ENCODE data around the gene KCNAB1.
"Not testable (repeated sequence)": the region's sequence is repeated elsewhere in the genome, so short reads cannot be mapped to it uniquely, and the experiment has no call there.

Gene KCNAB1

DNA sequence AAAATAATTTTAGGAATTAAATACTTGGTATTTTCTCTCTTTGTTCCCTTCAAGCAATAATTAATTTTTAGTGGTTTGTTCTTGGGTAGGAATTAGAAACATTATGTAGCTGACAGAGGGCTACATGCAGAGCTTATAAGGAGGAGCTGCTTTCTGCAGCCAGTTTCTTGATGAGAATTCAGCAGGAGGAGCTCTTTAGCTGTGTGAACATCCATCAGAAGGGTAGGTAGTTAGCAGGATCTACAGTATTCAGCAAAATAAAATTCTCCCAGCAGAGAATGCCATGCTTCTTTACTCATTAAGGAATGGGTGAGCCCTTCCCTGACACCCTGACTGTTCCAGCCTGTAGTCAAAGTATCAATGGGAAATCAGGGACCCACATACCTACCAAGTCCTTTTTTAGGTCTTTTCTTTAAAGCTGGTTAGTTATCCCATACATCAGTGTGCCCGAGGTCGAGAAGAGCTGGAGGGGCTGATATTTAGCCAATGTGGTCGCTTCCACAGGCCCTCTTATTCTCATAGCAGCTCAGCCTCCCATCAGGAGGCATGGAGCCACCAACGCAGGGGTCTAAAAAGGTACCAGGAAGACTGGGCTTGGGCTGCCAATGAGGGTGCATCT, 54.0 kb downstream of the KCNAB1 start:
- no peak overlapping the region for H3K4me3 ChIP-seq (ENCODE audit: low read depth, low read length)

DNA sequence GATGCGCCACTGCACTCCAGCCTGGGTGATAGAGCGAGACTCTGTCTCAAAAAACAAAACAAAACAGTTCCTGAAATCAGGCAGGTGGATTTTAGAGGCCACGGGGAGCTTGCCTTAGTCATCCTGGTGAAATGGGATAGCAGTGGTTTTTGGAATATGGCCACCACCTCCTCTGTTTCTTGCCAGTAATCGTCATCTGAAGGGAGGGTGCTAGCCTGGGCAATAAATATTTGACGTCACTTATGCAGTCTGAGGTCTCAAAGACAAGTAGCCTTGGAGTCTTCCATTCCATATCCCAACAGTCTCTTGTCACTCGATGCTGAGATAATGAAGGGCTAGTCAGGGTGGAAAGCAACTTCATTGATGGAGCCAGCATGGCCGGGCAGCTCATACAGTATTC, 55.2 kb downstream of the KCNAB1 start:
- H3K4me3 ChIP-seq (ENCODE audit: low read depth, low read length): no peak overlapping the region

DNA sequence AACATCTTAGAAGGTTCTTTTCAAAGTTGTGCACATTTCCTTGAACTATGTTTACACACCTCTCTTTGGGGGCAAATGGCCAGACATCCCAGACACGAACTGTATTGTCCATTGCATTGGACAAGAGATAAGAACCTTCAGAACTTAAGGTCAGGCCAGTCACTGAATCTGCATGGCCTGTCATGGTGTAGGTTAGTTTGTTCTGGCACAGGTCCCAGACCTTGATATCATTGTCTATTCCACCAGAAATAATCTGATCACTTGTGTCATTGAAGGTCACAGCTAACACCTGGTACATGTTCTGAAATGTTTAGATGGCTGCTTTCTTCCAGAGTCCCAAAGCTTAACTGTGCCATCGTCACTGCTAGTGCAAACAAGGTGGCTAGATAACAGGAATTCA, 55.7 kb downstream of the KCNAB1 start:
- no peak overlapping the region for H3K4me3 ChIP-seq (ENCODE audit: low read depth, low read length)

DNA sequence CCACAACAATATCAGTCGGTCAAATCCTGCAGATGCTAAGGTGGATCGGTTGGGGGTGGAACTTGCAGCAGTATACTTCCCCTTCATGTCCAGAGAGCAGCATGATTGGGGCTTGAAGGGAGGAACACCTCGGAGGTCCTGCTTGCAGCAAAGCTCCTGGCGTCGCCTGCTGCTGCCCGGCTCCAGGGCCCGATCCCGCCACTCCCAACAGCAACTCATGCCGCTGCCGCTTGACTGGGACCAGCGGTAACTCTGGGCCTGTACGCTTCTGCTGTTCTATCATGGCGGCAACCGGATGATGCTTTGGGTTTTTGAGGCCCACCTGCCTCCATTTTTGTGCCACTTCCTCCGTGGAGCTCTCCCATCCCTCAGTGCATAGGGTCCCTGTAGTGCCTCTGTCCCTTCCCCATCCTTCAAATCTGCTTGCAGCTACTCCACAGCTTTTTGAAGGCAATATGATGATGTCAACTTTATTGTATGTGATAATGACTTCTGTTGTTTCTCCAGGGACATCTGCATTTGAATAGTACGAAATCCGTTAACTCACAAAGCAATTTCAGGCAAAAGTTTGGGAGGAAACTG, 56.3 kb downstream of the KCNAB1 start:
- H3K4me3 ChIP-seq (ENCODE audit: low read depth, low read length): no peak overlapping the region

DNA sequence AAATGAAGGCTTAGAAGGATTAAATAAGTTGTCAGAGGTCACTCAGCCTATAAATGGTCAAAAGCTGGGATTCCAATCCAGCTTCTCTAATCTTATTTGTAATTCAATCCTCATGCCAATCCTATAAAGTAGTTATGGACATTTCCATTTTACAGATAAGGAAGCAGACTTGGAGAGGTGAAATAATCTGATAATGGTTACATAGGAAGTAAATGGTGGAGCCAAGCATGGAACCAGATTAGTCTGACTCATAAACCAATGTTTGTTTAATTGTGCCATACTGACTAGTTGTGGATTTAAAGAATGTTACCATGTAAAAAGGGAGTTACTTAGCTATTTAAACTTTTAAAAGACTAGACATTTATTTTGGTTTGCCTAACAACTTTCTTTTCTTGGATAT, 59.7 kb downstream of the KCNAB1 start:
- no peak overlapping the region for H3K4me3 ChIP-seq (ENCODE audit: low read depth, low read length)

DNA sequence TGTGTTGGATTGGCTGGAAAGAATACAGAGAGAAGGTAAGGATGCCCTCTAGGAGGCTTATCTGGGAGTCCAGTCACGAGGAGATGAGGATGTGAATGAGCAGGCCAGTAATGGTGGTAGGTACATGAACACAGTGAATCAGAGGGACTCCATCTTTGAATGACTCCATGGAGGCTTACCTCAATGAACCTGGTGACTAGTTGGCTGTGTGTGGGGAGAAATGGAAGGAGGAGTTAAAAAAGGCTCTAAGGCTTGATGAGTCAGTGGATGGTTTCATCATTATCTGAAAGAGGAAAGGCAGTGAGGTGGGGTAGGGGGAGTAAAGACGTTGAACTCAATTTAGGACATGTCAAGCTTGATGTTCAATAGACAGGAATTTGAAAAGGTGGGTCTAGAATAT, 61.1 kb downstream of the KCNAB1 start:
- no peak overlapping the region for H3K4me3 ChIP-seq (ENCODE audit: low read depth, low read length)

DNA sequence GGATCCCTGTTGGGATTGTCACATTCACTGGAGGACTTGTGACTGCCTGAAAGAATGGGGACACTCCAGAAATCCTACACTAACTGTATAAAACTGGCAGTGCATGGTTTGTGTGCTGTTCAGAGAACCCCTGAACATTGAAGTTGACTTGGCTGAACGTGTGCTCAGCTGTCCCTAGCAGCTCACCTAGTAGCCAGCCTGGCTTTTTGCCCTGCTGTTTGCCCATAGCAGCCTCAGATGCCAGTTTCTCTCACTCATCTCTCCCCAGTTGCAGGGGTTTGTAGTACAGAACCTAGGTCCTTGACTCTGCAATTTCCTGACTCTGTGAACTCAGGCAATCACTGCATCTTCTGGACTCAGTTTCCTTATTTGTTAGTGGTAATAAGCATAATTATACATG, 63.0 kb downstream of the KCNAB1 start:
- H3K4me3 ChIP-seq (ENCODE audit: low read depth, low read length): no peak overlapping the region

DNA sequence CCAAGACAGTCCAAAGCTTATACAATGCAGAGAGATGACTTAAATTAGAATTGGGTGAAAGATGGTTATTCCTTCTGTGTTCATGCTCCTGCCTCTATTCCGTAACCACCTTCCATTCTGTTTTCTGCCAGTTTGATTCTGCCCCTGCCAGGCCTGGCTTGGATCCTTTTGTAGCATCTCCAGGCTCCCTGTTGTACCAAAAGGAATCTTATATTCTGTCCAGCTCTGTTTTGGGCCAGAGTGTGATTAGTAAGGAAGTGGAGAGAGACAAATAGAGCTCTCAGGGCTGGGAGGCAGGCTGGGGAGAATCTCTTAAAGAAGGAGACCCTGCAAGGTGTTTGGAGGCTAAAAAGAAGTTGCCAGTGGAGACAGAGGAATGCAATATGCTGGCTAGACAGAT, 63.8 kb downstream of the KCNAB1 start:
- H3K4me3 ChIP-seq (ENCODE audit: low read depth, low read length): no peak overlapping the region

DNA sequence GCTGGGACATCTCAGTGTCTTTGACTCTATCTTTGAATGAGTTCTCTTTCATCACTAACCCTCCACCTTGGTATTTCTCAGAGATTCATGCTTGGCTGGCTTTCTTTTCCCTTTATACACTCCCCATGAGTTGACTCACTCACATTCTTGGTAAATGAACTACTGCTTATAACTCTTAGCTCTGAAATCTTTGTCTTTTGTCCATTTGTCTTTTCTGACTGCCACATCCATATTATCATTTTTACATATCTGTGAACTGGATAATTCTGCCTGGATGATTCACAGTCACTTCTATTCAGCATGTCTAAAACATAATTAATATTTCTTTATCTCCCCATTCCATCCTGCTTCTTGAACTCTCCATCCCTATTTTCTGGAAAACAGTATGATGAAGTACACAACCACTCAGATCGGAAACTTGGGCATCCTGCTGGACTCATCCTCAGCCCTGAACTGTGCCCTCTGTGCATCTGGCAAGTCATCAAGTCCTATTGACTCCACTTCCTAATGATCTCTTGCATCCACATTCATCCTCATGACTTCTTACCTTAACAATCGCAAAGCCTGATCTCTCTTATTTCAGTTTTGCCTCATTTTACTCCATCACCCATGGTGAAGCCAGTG, 66.9 kb downstream of the KCNAB1 start:
- H3K4me3 ChIP-seq (ENCODE audit: low read depth, low read length): no peak overlapping the region

DNA sequence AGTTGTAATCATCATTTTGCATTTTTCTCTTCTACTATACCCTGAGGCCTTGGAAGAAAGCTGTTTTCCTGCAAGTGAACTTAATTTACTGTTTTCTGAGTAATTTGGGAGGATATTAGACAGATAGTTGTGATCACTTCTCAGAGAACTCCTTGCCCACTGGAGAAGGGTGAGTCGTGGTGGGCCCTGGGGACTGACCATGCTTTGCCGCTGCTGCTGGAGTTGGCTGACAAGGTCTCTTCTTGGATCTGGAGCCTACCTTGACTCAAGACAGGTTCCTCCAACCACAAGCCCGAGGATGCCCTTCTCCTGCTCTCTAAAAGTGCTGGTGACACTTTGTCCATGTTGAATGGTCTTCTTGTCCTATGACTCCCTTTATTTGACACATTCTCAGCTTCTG, 68.4 kb downstream of the KCNAB1 start:
- H3K4me3 ChIP-seq (ENCODE audit: low read depth, low read length): no peak overlapping the region

DNA sequence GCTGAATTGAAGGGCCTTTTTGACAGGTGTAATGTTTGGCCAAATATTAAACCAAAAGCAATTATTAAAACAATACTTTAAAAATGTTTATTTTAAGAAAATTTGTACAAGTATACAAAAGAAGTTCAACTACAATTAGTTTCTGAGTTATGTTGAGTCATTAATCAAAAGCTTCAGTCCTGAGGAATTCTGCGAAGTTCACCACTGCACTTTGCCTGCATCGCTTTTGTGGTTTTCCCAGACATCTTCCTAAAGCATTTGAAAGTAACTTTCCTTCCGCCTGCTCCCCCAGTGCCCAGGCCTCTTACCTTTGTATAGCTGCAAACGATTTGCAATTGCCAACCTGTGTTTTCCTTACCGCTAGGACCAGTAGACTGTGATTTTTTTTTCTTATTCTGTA, 69.5 kb downstream of the KCNAB1 start:
- no peak overlapping the region for H3K4me3 ChIP-seq (ENCODE audit: low read depth, low read length)

DNA sequence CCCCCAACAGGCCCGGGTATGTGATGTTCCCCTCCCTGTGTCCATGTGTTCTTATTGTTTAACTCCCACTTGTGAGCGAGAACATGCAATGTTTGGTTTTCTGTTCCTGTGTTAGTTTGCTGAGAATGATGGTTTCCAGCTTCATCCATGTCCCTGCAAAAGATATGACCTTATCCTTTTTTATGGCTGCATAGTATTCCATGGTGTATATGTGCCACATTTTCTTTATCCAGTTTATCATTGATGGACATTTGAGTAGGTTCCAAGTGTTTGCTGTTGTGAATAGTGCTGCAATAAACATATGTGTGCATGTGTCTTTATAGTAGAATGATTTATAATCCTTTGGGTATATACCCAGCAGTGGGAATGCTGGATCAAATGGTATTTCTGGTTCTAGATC, 74.6 kb downstream of the KCNAB1 start:
- not testable (repeated sequence) for H3K4me3 ChIP-seq (ENCODE audit: low read depth, low read length)

DNA sequence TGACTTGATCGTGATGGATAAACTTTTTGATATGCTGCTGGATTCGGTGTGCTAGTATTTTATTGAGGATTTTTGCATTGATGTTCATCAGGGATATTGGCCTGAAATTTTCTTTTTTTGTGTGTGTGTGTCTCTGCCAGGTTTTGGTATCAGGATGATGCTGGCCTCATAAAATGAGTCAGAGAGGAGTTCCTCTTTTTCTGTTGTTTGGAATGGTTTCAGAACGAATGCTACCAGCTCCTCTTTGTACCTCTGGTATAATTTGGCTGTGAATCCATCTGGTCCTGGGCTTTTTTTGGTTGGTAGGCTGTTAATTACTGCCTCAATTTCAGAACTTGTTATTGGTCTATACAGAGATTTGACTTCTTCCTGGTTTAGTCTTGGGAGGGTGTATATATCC, 76.8 kb downstream of the KCNAB1 start:
- H3K4me3 ChIP-seq (ENCODE audit: low read depth, low read length): not testable (repeated sequence)

DNA sequence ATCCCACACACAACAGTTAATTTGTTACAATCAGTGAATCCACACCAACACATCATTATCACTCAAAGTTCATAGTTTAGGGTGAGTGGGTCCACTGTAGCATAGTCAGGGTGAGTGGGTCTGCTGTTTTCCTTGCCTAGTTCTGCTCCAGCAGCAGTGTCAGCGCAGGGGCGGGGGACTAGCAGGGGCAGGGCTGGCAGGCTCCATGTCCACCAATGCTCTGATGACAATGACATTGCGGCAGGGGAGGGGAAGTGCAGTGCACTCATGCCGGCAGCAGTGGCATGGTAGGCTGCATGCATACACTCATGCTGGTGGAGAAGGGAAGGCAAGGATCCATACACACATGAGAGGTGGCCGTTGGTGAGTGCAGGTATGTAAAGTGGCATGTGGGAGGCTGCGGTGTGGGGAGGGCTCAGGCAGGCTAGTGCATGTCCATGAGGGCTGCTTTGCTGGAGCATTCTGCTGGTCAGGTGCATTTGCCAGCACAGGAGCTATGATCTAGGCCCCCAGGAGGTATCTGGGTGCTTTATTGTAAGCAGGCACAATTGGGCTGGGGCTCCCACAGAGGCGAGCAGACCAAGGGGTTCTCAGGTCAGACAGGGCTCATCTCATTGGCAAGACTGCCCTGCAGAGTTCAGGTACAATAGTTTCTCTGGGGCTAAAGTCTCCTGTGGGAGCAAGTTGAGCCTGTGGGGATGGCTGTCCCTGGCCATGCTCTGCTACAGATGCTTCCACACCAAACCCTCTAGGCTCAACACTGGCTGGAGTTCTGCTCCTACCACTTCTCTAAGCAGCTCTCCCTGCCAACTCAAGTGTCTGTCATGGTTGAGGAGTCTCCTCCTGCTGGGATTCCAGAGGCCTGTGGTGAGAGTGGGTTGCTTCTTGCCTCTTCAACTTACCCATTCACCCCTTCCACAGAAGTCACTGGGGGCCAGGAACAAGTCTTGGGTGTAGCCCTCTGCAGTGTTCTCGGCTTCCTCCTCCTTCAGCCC, 81.3 kb downstream of the KCNAB1 start:
- no peak overlapping the region for H3K4me3 ChIP-seq (ENCODE audit: low read depth, low read length)

DNA sequence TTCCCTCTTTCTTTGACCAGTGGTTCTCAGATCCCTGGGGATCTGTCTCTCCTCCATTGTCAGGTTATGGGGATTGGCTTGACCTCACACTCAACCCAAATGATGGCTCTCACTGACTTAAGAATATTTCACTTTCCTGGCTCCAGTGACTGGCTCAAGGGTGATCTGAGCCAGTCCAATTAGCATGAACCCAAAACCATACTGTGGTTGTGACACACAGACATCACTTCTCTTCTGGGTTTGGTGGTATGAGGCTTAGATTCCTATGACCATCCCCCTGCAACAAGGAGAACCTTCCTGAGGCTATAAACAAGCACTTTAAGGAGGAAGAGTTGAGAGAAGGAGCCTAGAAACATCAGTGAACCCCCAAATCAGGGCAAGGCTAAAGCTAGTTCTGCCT, 85.8 kb downstream of the KCNAB1 start:
- no peak overlapping the region for H3K4me3 ChIP-seq (ENCODE audit: low read depth, low read length)

DNA sequence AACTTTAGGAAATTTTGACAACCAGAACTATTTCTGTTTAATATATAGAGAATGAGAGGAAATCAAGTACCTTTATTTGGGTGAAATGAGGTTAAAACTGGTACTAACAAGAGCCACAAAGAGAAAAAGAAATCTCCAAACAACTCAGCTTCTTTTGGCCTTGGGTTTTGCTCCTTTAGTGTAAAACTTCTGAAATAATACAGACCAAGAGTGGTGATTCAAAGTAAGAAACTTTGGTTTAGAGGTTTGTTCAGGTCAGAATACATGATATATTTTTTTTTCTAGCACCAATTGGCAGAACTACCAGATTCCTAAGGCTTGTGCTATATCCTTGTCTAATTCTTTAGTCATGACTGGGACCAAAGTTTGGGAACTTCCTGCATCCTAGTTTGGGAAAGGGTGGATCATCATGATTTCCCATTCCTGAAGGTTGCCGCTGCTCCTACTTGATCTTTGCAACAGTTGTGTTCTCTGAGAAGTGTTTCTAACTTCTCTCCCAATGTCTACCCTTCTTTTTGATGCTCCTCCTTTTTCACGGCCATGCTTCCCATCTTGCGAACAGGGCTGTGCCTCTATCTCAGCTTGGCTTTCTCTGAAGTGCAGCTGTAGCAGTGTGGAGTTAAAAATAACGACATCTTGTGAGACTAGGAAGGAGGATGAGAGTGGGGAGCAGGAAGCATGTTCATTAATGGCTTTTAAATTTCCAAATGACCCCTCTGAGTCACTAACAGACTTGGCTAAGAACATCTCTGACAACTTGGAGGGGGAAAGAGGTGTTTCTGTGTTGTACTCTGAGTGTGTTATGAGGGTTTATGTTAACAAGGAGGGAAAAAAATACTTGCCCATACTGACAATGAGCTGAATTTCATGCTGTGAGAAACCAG, 87.7 kb downstream of the KCNAB1 start:
- no peak overlapping the region for H3K4me3 ChIP-seq (ENCODE audit: low read depth, low read length)

DNA sequence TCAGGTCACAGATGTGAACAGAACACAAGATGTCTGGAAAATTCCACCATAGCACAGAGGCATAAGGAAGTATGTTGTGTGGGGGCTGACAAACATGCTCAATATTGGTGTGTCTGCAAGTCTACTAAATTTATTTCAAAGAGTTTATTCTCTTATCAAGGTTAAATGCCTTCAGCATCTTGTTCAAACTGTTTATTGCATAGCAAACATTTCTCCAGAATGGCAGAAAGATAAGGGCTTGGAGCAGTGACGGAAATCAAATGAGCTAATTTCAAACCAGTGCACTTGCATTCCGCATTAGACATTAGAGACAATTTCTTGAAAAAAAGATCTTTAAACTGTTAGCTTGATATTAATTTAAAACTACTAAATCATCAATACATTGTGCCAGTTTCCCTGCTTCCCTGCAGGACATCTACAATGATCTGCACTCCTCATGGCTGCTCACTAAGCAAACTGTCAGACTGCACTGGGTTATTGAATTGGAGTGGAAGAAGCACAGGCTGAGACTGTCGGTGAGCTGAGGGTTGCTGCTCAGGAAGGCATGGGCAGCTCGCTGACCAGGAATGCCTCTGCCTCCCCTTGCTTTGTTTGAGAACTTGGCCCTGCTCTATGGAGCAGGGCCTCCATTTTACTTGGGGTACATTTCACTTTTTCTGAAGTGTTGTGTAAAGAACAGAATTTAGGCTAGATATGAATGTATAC, 89.4 kb downstream of the KCNAB1 start:
- H3K4me3 ChIP-seq (ENCODE audit: low read depth, low read length): no peak overlapping the region

DNA sequence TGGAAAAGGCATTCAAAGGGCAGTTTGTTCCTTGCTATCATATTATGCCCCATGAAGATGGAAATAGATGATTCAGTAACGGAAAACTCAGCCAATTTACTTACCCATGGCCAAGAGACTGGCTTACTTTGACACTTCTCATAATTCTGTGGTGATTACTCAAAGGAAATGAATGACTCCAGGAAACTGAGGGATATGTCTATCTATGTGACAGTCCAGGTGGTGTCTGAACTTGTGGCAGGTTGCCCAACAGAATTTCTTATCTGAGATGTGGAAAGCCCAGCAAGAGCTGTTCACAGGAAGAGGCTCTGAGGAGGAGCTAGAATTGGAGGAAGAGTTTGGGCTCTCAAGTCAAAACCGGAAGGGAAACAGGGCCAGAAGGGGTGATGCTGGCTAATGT, 91.2 kb downstream of the KCNAB1 start:
- no peak overlapping the region for H3K4me3 ChIP-seq (ENCODE audit: low read depth, low read length)

DNA sequence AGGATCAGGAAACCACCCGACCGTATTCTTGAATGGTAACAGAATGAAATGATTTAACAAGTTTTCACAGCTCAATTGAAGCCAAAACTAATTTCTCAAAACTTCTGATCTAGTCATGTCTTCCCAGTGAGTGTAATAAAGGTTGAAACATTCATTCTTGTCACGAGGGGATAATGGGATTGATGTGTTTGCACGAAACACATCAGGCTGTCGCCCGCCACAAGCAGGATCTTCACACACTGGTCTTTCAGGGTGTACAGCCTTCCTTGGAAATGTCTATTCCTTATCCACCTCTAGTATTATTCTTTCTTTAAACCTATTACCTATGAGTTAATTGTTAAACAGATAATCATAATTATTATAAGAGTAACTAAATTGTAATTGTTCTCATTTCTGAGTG, 94.3 kb downstream of the KCNAB1 start:
- H3K4me3 ChIP-seq (ENCODE audit: low read depth, low read length): no peak overlapping the region

DNA sequence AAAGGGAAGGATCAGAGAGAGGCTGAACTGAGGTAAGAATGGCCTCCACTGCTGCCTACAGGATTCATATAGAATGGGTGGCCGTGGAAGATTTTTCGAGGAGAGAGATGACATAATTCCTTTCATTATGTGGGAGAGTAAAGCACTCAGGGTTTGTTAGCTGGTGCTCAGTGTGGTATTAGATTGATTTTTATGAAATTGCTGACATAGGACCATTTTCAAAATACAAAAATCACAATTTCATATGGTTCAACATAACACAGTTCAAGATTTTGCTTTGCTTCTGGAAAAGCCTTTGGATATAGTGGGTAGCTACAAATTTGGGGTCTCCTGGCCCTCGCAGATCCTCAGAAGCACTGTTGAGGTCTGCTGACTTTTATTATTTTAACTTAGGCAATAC, 95.4 kb downstream of the KCNAB1 start:
- no peak overlapping the region for H3K4me3 ChIP-seq (ENCODE audit: low read depth, low read length)

All from iPS-11a (cell line).